PFSK-1 (cell line): ENCODE results near the gene CHRM2.

ENCODE experiments used
- FOXP2 ChIP-seq: optimal IDR thresholded peaks from 2 replicates; pipeline ENCODE3; 2011; ENCODE audit warnings: borderline replicate concordance, control low read depth, inconsistent platforms; ENCODE audit not compliant: insufficient read depth; ENCODE audit errors: extremely low read length, extremely low read depth
- POLR2AphosphoS5 ChIP-seq: IDR thresholded peaks from 2 replicates; pipeline ENCODE4 v1.6.1; 2012; ENCODE audit warnings: low read depth, mild to moderate bottlenecking, control low read depth, low read length, moderate library complexity
- SIN3A ChIP-seq: IDR thresholded peaks from 2 replicates; pipeline ENCODE4 v1.6.1; 2012; ENCODE audit warnings: mild to moderate bottlenecking, low read length, moderate library complexity, borderline replicate concordance; ENCODE audit not compliant: insufficient read depth
- TAF1 ChIP-seq: IDR thresholded peaks from 2 replicates; pipeline ENCODE4 v1.6.1; 2012; ENCODE audit warnings: low read length, control low read depth, borderline replicate concordance; ENCODE audit not compliant: insufficient read depth
- TF ChIP-seq, protein P1 (sequence below), 2 experiments: IDR thresholded peaks; 2 replicates each; pipeline versions ENCODE4 v1.6.1 to v1.8.0; 2011 to 2012; ENCODE audit warnings: low read depth in 2 of 2, low read length in 2 of 2, control low read depth in 1 of 2, inconsistent platforms in 1 of 2, mild to moderate bottlenecking in 1 of 2, moderate library complexity in 1 of 2; ENCODE audit not compliant: insufficient read depth in 1 of 2

DNA sequence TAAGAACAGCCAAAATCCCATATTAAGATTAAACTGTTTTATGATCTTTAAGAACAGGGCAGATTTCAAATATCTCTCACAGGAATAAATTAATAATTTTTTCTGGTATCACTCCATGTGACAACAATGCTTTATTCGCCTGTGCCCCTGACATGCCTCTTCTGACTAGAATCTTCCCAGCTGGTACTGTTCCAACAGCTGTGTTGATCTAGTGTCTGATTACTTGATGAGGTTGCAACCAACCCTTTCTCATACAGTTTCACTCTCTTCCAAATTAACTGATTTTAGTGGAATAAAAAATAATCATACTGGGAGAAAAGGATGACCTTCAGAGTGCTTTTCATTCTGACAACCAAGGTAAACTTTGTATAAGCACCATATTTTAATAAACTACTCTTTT lies 151.9 kb downstream of the CHRM2 start:
- TF ChIP-seq POLR2AphosphoS5: no peak
- TF ChIP-seq, protein P1, sequence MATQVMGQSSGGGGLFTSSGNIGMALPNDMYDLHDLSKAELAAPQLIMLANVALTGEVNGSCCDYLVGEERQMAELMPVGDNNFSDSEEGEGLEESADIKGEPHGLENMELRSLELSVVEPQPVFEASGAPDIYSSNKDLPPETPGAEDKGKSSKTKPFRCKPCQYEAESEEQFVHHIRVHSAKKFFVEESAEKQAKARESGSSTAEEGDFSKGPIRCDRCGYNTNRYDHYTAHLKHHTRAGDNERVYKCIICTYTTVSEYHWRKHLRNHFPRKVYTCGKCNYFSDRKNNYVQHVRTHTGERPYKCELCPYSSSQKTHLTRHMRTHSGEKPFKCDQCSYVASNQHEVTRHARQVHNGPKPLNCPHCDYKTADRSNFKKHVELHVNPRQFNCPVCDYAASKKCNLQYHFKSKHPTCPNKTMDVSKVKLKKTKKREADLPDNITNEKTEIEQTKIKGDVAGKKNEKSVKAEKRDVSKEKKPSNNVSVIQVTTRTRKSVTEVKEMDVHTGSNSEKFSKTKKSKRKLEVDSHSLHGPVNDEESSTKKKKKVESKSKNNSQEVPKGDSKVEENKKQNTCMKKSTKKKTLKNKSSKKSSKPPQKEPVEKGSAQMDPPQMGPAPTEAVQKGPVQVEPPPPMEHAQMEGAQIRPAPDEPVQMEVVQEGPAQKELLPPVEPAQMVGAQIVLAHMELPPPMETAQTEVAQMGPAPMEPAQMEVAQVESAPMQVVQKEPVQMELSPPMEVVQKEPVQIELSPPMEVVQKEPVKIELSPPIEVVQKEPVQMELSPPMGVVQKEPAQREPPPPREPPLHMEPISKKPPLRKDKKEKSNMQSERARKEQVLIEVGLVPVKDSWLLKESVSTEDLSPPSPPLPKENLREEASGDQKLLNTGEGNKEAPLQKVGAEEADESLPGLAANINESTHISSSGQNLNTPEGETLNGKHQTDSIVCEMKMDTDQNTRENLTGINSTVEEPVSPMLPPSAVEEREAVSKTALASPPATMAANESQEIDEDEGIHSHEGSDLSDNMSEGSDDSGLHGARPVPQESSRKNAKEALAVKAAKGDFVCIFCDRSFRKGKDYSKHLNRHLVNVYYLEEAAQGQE (IDR thresholded peaks at IDR 0.05; ENCODE audit: insufficient read depth in 1 of 2, low read depth in 2 of 2, low read length in 2 of 2): no peak
- no peak for TF ChIP-seq TAF1
- no peak for TF ChIP-seq FOXP2
- TF ChIP-seq SIN3A: no peak
